CD4-positive, alpha-beta T cell treated with Interleukin-10 for 1 hour (primary cell): Measurements from ENCODE around the gene KLF16.

Experiments
- DNase-seq: peaks from one replicate; pipeline ENCODE4 v3.0.0-alpha.2; 2020

The KLF16 gene

GRCh38 chr19:1866693-1867348 lies 3.4 kb upstream of the KLF16 start:
- DNase-seq = no peak

- no peak for DNase-seq
Observed at GRCh38 chr19:1865172-1866010, 2.0 kb upstream of the KLF16 start.

DNA sequence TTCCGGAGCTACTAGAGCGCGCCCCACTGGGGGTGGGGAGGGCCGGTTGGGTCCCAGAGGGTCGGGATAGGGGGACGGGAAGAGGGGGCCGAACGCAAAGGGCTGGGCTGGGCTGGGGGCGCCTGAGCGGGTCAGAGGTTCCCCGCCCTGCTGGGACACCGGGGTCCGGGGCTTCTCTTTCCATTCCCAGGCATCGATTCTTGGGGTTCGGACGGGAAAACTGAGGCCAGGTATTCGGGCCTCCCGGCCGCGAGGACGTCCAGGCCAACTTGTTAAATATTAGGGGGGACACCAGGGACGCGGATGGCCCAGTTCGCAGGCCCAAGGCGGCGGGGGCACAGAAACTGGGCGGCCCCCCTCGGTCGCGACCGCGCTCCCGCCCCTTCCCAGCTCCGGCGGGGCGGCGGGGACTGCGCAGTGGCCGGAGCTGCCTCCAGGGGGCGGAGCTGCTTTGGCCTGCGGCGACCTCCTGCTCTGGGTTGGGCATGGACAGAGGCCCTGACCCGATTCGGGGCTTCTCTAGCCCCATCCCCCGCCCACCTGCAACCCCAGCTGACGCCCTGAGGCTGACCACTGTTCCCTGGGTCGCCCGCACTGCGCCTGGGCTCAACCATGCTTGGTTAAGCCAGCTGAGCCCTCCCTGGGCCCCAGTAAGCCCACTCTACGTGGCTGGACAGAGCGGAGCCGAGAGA lies 1.2 kb upstream of the KLF16 start:
- DNase-seq = peak; percentile 73

DNA sequence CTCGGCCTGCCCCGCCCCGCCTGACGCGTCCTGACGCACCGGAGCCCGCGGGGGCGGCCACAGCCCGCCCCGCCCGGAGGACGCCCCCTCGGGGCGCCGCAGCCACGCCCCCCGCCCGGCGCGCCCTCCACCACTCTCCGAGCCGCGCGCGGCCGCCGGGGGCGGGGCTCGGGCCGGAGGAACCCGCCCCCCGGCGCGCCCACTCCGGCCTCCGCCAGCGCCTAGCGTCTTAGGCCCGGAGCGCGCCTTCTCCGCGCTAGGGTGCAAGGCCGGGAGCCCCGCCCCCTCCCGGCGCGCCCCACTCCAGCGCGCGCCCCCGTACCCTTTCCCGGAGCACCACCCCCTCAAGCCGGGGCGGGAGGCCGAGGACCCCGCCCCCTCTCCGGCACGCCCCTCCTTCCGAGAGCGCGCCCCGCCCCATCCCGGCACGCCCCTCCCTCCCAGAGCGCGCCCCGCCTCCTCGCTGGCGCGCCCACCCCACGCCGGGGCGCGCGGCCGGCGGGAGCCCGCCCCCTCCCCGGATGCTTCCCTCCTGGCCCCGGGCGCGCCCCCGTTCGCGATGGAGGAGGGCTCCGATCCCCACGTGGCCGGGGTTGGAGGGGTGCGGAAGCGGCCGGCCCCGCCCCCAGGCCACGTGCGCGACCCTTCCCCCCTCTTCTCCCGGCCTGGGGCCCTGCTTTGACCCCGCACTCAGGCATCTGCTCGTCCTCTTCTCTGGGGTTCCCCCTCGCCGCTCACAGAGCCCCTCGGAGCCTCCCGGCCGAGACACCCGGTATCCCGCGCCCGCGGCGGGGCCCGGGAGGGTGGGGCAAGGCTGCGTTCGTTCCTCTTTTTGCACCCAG lies 480 bp upstream of the KLF16 start:
- DNase-seq = peak; percentile 93

GRCh38 chr19:1862424-1863327 lies 703 bp downstream of the KLF16 start:
- peak; percentile 71 for DNase-seq

DNA sequence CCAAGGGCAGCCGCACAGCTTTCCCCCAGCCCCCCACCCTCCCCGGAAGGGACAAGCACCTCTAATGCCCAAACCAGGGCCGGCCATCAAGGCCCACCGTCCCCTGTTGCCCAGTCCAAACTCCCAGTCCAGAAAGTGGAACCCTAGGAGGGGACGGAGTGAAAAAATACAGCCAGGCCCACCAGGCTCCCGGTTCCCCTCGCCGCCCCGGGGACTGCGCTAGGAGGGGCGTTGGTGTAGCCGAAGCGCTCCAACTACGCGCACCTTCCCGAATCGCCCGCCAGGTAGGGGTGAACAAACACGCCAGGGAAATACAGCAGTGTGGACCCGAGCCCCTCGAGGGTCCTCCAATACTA lies 1.3 kb downstream of the KLF16 start:
- no peak for DNase-seq

DNA sequence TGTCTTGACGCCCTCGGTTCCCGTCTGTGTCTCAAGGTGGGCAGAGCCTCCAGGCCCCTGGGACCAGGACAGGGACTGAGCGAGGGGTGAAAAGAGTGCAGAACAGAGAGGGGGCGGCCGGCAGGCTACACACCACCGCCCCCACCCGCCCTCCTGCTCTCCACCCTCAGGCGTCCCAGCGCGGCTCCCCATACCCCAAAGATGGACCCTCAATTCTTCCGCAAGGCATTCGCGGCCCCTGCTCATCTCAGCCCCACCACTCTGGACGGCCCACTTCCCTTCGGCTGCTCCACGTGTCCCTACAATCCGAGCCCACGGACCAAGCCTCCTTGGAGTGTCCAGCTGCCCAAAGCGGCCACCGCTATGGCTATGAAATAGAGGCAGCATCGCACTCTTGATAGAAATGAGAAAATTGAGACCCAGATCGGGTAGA lies 1.8 kb downstream of the KLF16 start:
- no peak for DNase-seq

- no peak for DNase-seq
Observed at GRCh38 chr19:1860821-1861598, 2.4 kb downstream of the KLF16 start.

- DNase-seq = peak; percentile 77
Observed at GRCh38 chr19:1860042-1860775, 3.2 kb downstream of the KLF16 start.

GRCh38 chr19:1859331-1859781 lies 4.0 kb downstream of the KLF16 start:
- no peak for DNase-seq

- DNase-seq = no peak
Observed at GRCh38 chr19:1858412-1859081, 4.8 kb downstream of the KLF16 start.

DNA sequence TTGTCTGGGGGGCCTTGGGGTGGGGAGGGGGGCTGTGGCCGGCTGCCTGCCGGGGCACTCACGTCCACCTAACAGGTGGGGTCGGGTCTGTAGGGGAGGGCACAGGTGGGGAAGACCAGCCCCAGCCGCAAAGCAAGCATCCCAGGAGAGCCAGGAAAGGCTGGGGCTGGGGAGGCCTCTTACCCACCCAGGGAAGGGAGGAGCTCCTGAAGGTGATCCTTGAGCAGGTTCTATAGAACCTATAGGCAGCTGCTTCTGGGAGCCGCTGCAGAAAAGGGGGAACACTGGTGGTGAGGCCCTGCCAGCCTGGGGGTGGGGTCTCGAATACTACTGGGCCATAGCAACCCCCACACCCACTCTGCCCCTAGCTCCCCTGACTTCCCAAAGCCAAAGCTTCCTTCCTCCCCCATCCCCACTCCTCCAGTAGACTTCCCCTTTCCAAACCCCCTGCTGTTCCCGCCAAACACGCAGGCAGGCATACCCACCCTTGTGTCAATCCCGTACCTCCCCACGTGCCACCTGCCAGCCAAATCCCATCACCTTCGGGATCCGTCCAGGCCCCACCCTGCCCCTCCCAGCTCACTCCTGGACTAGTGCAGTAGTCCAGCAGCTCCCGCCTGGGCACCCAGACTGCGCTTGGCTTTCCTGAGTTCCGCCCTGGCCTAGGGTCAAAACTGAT lies 5.6 kb downstream of the KLF16 start:
- DNase-seq = no peak

DNA sequence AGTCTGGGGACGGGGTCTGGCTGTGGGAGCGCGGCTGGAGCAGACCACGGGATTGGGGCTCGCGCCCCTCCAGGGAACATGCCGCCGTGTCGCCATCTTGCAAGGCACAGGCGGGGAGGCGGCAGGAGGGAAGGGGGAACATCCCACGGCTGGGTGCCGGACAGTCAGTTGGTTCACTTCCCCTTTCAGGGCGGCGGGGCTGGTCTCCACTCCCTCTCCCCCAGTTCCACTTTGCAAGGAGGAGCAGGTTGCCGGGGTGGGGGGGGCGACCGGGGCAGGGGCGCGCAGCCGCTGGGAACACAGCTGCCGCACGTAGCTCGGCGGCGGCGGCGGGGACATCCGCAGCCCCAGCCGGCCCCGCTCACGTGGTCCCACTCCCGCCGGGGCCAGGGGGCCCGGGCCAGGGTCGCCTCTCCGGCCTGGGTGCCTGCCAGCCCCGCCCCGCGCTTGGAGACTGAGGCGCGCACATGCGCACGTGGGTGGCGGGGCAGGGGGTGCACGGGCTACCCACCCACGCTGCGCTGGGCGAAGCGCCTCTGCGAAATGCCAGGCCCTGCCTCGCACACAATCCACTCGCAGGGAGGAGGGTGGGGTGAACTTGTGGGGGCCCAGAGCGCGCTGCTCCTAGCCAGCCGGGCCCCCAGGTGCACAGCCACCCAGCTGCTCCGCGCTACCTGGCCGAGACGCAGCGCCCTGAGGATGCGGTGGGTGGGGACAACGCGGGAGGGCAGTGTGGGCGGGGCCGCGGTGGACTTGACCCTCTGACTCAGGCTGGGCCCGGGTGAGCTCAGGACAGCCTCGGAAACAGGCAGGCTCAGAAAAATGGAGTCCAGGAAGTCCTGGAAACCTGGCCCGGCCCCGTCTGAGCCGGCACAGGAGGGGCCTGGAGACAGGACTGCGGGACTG lies 6.4 kb downstream of the KLF16 start:
- peak; percentile 39 for DNase-seq

DNA sequence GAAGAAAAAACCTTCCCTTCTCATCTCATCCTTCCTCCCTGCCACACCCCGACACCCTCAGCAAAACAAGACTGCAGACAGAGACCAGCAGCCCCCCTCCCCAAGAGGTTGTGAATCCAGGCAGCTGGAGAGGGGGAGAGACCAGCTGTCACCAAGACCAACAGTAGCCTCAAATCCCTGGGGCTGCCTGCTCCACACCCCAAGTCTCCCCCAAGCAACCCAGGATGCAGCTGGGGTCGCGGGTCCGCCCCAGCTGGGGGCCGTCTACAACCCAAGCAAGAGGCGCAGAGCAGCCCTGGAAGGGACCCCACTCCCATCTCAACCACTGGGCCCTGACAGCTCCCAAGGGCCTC lies 7.1 kb downstream of the KLF16 start:
- DNase-seq = no peak

DNA sequence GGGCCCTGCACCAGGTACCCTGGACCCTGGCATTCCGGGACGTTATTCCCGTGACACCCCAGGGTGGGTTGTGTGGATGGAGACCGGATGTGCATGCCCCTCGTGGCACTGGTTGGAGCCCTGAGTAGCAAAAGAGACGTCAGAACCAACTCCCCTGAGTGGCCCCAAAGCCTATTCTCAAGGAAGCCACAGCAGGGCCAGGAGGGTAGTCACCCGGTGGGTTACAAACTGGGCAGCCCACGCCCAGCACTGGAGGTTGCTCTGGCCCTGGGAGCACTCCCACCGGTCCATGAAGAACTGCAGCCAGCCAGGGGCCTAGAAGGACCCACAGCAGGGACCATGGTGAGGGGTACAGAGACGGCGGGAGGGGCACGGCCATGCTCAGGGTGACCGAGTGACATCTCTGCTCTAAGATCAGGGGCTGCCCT lies 7.5 kb downstream of the KLF16 start:
- peak; percentile 43 for DNase-seq

GRCh38 chr19:1855040-1855827 lies 8.1 kb downstream of the KLF16 start:
- DNase-seq = peak; percentile 92

GRCh38 chr19:1854542-1855039 lies 8.8 kb downstream of the KLF16 start:
- DNase-seq = no peak
